GM18507 (cell line): ENCODE measurements around the gene PDE9A.

Source experiments
- DNase-seq: peaks from one replicate; pipeline ENCODE4 v3.0.0; 2011; ENCODE audit warnings: low read depth; ENCODE audit not compliant: insufficient read length; ENCODE audit errors: extremely low spot score
- FAIRE-seq: peaks from 2 replicates; lab custom pipeline; 2011; peaks lifted over from hg19 to GRCh38; lab: Jason Lieb, UNC

Gene PDE9A

DNA sequence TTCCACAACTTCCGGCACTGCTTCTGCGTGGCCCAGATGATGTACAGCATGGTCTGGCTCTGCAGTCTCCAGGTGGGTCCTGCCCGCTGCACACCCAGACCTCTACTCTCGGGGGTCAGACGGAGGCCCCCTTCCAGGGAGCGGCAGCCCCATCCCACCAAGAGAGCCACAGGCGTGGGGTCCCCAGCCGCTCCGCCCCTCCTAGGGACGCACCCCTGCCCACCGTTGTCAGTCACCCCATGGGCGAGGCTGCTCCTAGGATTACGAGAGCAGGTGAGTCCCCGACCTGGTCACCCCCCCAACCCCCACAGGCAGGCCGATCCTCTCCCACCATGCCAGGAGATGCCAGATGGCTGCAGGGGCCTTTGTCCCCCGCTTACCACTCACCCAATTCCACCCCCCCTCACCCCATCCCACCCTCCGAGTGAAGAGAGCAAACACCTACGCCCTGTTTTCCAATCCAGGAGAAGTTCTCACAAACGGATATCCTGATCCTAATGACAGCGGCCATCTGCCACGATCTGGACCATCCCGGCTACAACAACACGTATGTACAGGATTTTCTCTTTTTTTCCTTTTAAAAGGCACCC lies 107.0 kb downstream of the PDE9A start:
- FAIRE-seq (no peak), DNase-seq (no peak)

DNA sequence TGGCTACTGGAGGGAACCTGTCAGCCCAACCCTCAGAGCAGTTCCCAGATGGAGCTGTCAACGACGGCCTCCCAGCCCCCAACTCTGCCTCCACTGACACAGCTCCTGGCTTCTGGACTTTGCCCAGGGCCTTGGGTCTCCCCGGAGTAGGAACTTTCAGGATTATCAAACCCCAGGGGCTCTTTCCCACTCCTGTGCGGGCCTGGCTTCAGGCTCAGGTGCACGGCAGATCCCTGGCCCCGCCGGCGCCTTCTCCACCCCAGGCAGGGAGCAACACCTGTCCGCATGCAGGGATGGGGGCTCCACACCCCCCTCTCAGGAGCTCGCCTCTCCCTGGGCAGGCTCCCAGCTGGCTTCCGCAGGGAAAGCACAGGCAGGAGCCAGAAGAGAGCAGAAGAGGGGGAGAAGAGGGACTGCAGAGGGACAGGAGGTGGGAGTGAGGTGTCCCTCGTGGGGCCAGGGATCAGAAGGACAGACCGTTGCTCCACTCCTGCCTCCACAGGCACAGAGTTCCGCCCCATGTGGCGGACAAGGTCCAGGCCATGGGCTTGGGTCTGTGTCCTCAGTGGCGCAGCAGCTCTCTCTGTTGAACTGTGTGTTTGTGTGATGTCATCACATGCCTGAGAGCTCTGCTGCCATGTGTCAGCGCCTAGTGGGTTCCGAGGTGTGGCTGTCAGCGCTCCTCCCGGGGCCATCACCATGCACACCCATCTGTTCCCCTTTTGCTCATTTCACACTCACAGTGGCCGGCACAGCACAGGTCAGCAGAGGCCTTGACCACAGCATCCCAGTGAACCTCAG lies 107.7 kb downstream of the PDE9A start:
- FAIRE-seq: no peak
- DNase-seq: no peak

DNA sequence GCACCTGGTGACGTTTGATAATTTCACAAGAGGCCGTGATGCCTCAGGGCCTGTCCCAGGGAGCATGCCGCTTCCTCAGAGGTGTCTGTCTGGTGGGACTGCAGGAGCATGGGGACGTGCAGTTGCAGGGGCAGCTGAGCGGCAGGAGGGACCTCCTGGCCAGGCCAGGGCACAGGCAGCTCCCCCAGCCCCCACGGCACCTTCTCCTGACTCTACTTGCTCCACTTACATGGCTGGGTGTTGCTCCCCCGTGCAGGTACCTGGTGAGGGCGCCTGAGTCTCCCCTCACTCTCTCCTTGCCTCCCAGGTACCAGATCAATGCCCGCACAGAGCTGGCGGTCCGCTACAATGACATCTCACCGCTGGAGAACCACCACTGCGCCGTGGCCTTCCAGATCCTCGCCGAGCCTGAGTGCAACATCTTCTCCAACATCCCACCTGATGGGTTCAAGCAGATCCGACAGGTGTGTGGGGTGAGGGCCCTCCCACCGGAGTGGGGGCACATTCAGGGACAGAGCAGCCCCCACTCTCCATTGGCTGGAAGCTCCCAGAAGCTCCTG lies 108.4 kb downstream of the PDE9A start:
- FAIRE-seq (no peak), DNase-seq (no peak)

DNA sequence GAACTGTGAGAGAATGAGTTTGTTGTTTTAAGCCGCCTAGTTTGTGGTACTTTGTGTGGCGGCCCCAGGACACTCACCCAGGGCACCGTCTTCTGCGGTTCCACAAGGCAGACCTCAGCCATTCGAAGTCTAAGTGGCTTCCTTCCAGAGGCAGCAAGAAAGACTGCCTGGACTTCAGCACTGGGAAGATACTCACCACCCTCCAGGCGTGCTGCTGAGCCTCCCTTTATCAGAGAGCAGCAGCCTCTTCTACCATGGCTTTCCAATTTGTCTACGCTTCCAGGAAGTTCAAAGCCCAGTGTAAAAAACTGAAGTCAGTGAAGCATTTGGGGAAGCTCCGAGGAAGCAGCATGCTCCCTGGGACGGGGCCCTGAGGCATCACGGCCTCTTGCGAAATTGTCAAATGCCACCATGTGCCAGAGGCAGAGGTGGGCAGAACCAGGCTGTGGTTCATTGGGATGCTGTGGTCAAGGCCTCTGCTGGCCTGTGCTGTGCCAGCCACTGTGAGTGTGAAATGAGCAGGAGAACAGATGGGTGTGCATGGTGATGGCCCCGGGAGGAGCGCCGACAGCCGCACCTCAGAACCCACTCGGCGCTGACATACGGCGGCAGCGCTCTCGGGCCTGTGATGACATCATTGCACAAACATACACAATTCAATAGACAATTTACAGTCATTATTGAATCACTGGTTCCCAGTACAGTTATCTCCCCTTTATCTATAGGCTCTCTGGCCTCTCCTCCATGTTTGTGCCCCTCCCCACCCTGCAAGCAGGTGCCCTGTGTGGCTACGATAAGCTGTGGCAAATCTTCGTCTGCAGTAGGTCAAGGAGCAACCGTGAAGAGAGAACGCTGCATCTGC lies 110.4 kb downstream of the PDE9A start:
- DNase-seq (no peak), FAIRE-seq (no peak)

DNA sequence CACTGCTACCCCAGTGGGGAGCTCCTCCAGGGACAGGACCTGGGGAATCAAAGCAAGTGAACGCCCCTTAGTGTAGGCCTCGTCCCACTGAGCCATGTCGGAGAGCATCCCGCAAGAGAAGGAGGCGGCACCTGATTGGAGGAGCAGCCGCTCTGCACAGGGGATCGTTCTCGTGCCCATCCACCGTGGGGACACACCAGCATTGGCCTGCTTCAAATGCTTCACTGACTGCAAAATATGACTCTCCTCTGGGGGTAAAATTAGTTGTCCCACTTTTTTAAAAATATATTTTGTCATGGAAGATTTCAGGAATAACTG lies 111.0 kb downstream of the PDE9A start:
- FAIRE-seq (no peak), DNase-seq (no peak)

DNA sequence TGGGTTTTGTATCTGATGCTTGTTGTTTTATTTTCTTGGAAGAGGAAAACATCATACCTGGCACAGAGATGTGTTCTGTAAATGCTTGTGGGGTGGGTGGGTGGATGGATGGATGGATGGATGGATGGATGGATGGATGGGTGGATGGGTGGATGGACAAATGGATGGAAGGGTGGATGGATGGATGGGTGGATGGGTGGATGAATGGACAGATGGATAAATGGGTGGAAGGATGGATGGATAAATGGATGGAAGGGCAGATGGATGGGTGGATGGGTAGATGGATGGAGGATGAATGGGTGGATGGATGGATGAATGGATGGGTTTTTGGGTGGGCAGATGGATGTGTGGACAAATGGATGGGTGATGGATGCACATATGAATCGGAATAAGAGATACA lies 111.5 kb downstream of the PDE9A start:
- DNase-seq (no peak), FAIRE-seq (no peak)

DNA sequence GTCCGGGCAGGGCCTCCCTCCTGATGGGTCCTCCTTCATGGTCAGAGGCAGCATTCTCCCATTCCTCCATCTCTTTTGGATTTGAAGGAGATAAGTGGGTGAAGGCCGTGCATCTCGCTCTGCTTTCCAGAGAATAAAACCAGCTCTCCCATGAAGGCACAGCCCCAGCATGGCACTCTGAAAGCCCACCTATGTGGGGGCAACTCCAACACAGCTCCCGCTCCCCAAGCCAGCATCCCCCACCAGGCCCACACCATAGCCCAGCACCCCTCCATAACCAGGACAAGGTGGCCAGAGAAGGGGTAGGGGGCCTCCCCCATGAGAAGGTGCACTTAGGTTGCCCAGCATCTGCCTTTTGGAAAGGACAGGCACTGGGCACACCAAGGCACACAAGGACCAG lies 112.2 kb downstream of the PDE9A start:
- no peak for DNase-seq
- FAIRE-seq: no peak

DNA sequence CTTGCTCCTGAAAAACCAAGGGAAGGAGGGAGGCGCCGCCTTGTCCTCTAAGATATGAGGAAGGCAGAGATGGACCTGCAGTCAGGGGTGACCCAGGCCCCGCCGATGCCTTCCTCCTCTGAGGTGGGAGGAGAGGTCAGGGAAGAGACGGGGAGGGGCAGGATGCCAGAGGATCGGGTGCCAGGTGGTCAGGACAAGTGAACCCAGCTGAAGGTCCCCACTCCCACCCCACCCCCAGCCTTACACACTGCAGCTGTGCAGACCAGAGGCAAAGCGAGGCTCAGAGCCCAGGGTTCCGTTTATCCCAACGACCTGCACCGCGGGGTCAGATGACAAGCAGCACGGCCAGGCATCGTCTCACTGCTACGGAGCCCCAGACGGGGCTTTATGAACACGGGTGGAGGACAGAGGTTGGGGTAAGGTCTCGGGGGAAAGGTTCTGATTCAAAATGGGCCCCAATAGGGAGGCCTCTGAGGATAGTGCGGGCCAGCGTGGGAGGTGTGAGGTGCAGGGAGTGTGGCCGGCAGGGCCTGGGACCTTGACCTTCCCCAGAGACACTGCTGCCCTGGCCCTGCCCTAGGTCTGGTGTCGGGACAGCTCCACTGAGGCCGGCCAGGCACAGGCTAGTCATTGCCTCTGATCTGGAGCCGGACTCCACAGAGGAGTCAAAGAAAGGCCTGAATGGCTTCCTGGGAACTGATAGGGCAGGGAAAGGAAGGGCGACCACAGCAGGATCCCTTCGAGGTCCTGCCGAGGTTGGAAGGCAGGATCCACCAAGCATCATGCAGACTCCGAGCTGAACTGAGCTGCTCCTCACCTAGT lies 113.5 kb downstream of the PDE9A start:
- no peak for FAIRE-seq
- no peak for DNase-seq

DNA sequence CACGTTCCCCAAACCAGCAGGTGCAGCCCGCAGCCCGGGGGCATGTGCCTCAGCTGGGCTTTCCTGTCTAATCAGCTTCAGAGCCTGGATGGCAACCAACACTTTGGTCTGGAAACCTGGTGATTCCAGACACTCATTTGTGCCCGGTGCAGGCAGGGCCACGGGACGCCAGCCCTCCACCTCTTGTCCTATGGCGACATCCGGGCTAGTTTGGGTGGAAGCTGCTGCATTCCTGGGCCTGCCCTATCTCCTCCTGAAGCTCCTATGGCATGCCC lies 114.1 kb downstream of the PDE9A start:
- FAIRE-seq: no peak
- DNase-seq: no peak

DNA sequence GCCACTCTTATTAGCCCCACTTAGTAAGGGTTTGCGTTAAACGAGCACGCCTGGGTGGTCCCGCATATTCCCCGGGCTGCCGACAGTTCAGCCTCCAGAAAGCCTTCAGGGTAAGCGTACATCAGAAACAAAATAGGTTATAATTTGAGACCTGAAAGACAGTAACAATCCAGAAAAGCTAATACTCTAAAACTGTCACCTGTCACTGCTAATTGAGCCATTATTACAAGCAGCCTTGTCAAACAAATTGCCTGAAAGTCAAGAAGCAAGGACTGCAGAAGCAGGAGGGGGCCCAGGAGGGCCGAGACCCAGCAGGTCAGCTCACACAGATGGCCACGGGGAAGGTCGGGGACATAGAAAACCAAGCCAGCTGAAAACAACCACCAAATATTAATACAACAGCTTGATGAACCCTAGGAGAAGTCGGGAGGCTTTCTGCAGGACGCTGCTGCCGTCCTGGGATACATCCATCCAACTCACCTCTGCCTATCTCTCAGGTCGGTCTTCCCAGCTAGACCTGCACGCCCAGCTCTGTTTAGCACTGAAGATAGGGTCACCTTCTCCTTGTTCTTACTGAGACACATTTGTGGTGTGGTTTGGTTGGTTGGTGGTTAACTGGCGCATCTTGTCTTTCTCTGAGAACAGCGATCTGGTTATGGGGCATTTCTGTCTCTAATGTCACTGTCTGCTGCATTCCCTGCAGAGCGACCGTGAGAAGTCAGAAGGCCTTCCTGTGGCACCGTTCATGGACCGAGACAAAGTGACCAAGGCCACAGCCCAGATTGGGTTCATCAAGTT lies 115.1 kb downstream of the PDE9A start:
- DNase-seq: no peak
- FAIRE-seq: no peak

DNA sequence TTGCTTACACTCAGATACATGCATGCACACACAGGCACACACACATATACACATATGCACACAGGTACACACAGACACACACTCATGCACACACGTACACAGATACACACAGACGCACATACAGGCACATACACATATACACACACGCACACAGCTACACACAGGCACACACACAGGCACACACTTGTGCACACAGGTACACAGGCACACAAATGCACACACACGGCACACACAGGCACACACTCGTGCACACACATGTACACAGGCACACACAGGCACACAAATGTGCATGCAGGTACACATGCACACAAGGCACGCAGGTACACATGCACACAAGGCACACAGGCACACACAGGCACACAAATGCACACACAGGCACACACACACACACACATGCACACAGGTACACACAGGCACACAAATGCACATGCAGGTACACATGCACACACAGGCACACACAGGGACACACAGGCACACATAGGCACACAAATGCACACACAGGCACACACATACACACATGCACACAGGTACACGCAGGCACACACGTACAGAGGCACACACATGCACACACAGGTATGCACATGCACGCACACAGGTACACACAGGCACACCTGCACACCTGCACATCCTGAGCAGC lies 115.9 kb downstream of the PDE9A start:
- DNase-seq: no peak
- FAIRE-seq: no peak

DNA sequence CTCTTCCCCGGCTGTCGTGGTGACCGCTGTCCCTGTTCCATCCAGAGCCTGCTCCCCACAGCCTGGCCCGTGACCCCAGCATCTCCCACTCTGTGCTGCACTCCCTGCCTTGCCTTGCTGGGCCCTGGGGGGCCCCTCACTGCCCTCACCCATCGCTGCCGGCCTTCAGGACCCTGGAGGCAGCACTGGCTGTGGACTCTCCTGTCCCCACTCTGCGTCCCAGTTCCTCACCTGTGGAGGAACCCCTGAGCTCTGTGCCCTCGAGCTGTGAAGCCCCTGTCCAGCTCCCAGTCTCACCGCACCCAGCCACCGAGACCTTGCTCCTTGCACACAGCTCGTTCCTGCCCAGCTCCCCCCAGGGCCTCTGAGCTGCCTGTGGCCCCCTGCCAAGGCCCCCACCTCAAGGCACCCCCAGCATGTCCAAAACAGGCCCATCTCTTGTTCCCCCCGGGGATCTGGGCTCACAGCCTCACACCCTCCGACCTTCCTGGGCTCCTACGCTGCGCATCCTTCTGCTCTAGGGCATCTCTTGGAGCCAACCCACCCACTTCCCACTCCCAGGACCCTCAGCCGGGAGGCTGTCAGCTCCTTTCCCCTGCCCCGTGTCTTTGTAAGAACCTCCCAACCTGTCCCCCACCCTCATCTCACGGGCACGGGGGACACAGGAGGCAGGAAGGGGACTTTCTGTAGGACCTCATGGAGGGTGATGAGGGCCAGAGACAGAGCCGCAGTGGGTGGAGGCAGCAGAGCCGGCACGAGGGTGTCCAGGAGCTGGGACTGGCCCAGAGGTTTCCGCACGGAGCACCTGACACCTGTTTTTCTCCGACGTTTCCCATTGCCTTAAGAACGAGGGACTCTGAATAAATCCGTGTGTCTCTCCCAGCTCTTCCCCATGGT lies 116.6 kb downstream of the PDE9A start:
- no peak for DNase-seq
- FAIRE-seq: no peak

DNA sequence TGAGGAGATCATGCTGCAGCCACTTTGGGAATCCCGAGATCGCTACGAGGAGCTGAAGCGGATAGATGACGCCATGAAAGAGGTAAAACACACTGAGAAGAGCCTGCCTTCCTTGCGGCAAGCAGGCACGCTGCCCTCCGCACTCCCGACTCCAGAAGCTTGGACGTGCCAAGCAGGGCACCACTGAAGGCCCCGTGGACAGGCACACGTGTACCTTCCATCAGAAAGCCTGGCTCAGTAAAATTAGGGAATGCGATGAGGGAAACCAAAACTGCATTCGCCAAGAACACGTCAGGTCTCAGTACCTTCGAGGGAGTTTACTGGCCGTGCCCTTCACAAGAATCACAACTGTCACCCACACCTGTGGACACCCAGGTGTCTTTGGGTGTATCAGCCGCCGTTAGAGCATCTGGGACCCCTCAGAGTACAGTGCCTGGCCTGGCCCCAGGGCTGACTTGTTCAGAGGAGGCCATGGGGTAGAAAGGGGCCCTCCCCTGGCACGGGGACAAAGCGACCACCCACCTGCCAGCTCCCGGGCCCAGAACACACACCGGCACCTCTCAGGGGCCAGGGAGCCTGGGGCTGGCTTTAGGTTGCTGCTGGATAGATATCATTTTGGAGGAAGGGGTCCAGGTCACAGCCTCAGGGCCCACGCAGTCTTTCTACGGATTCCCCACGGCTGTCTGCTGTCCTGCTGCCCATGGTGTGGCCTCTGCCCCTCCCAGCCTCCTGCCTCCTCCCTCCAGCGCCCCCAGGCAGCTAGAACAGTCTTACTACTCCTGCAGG lies 117.5 kb downstream of the PDE9A start:
- DNase-seq (no peak), FAIRE-seq (no peak)

DNA sequence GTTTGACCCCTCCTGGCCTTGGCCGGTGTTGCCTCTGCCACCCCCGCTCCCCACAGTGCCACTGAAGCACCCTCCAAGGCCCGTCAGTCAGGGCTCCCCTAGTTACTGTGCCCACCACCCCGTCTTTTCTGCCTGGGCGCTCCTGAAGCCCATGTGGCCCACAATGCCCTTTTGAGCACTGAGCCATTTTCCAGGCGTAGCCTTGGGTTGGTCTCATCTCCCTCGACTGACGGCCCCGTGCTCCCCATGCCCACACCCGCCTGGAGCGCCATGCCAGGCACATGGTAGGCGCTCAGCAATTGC lies 118.0 kb downstream of the PDE9A start:
- no peak for DNase-seq
- no peak for FAIRE-seq

DNA sequence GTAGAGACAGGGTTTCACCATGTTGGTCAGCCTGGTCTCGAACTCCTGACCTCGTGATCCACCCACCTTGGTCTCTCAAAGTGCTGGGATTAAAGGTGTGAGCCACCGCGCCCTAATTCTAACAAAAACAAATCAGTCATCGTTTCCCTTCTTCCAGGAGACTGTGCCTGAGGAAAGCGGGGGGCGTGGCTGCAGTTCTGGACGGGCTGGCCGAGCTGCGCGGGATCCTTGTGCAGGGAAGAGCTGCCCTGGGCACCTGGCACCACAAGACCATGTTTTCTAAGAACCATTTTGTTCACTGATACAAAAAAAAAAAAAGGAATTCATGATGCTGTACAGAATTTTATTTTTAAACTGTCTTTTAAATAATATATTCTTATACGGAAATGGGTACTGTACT lies 121.7 kb downstream of the PDE9A start:
- FAIRE-seq (no peak), DNase-seq (no peak)

DNA sequence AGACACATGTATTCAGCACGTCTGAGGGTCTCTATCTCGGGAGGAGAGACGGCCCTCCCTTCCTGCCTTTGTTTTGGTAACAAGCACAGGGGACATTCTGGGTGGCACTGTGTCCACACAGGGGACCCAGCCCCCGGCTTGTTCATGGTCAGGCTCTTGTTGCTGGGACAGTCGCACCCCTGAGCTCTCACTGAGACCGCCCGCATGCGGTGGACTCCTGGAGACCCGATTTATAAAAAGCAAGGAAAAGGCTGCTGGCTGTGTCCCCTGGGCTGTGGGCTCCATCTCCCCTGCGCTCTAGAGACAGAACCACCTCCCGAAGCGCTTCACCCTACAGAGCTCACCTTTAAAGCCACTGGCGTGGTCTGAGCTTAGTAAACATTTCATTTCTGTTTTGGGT lies 122.5 kb downstream of the PDE9A start:
- no peak for FAIRE-seq
- DNase-seq: no peak

DNA sequence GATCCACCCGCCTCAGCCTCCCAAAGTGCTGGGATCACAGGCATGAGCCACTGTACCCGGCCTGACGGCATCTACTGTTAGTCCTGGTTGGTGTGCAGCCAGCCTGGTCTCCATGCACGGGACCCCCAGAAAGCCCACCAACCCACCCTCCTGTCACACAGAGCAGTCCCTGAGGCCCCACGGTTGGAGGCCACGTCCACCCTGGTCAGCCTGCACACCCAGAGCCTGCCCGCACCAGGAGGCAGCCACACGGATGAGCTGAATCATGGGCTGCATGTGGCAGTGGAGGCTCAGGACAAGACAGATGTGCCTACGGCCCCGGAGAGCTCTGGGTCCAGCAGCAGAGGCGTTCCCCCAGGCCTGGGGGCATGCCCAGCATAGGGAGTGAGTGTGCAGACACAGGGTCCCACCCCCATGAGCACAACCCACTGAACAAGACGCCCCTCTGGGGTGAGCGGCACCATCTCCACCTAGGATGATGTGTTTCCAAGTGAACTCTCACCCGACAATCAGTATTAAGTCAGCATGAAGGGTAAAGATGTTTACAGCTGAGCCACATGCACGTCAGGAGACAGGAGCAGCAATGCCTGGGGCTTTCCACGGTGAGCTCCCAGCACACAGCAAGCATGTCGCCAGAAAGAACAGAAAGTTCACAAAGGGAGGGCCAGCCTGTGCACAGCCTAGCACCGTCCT lies 123.8 kb downstream of the PDE9A start:
- FAIRE-seq: no peak
- no peak for DNase-seq
